Measurements from ENCODE around the gene MEDAG. TPM values are rescaled to one million over a fixed set of nuclear protein-coding genes. Genes with fewer than 3 reads are reported as not detected.

Gene MEDAG
- total RNA-seq, 1 donor from 2014 or later: 7.2 TPM

- H3K27me3 ChIP-seq (ENCODE audit: low read depth): peaks cover 31% of the 10 kb centered on the region
- peak overlapping the region; percentile 49 for H3K4me3 ChIP-seq
- peaks cover 18% of the 10 kb centered on the region for H3K4me1 ChIP-seq
- intact Hi-C loops (cut with DNase I): no loop called here
- DNase-seq: no peak
- TF ChIP-seq CTCF (IDR thresholded peaks at IDR 0.05): no peak
- H3K27ac ChIP-seq: no peak overlapping the region
- no peak for ATAC-seq
- no peaks in the 10 kb centered on the region for H3K36me3 ChIP-seq
- H3K9me3 ChIP-seq: no peaks in the 10 kb centered on the region
Measured at GRCh38 chr13:30908416-30908980, 2.4 kb downstream of the MEDAG start.

- Histone ChIP-seq H3K9me3 (no peaks in the 10 kb centered on the region), H3K27me3 (ENCODE audit: low read depth) (peaks cover 19% of the 10 kb centered on the region), H3K4me1 (peaks cover 18% of the 10 kb centered on the region), H3K36me3 (no peaks in the 10 kb centered on the region), H3K27ac (no peak overlapping the region), H3K4me3 (no peak overlapping the region)
- no peak for DNase-seq
- TF ChIP-seq CTCF (IDR thresholded peaks at IDR 0.05): no peak
- intact Hi-C loops (cut with DNase I): no loop called here
- ATAC-seq: no peak
Measured at GRCh38 chr13:30910676-30911075, 4.6 kb downstream of the MEDAG start.

- no peaks in the 10 kb centered on the region for H3K9me3 ChIP-seq
- no peak overlapping the region for H3K27ac ChIP-seq
- no peak for TF ChIP-seq CTCF (IDR thresholded peaks at IDR 0.05)
- intact Hi-C loops (cut with DNase I): no loop called here
- ATAC-seq (no peak), DNase-seq (no peak)
- H3K4me3 ChIP-seq: no peak overlapping the region
- no peaks in the 10 kb centered on the region for H3K4me1 ChIP-seq
- no peaks in the 10 kb centered on the region for H3K27me3 ChIP-seq (ENCODE audit: low read depth)
- H3K36me3 ChIP-seq: no peaks in the 10 kb centered on the region
Measured at GRCh38 chr13:30915691-30916541, 9.8 kb downstream of the MEDAG start.

GRCh38 chr13:30916991-30917390 is 10.9 kb downstream of the MEDAG start:
- DNase-seq (no peak), ATAC-seq (no peak)
- Histone ChIP-seq H3K27me3 (ENCODE audit: low read depth) (no peaks in the 10 kb centered on the region), H3K4me3 (no peak overlapping the region), H3K4me1 (no peaks in the 10 kb centered on the region), H3K36me3 (no peaks in the 10 kb centered on the region), H3K27ac (no peak overlapping the region), H3K9me3 (no peaks in the 10 kb centered on the region)
- intact Hi-C loops (cut with DNase I): no loop called here
- no peak for TF ChIP-seq CTCF (IDR thresholded peaks at IDR 0.05)

GRCh38 chr13:30918662-30919405 is 12.8 kb downstream of the MEDAG start:
- H3K9me3 ChIP-seq: no peaks in the 10 kb centered on the region
- no peaks in the 10 kb centered on the region for H3K4me1 ChIP-seq
- no peaks in the 10 kb centered on the region for H3K27me3 ChIP-seq (ENCODE audit: low read depth)
- no peak for ATAC-seq
- intact Hi-C loops (cut with DNase I): no loop called here
- no peaks in the 10 kb centered on the region for H3K36me3 ChIP-seq
- no peak overlapping the region for H3K4me3 ChIP-seq
- H3K27ac ChIP-seq: no peak overlapping the region
- TF ChIP-seq CTCF (IDR thresholded peaks at IDR 0.05): no peak
- no peak for DNase-seq
